ENCODE data around the gene HTR2B. TPM values are rescaled to one million over a fixed set of nuclear protein-coding genes. Genes with fewer than 3 reads are reported as not detected.

Gene HTR2B
- total RNA-seq (not detected), polyA plus RNA-seq (not detected)

DNA sequence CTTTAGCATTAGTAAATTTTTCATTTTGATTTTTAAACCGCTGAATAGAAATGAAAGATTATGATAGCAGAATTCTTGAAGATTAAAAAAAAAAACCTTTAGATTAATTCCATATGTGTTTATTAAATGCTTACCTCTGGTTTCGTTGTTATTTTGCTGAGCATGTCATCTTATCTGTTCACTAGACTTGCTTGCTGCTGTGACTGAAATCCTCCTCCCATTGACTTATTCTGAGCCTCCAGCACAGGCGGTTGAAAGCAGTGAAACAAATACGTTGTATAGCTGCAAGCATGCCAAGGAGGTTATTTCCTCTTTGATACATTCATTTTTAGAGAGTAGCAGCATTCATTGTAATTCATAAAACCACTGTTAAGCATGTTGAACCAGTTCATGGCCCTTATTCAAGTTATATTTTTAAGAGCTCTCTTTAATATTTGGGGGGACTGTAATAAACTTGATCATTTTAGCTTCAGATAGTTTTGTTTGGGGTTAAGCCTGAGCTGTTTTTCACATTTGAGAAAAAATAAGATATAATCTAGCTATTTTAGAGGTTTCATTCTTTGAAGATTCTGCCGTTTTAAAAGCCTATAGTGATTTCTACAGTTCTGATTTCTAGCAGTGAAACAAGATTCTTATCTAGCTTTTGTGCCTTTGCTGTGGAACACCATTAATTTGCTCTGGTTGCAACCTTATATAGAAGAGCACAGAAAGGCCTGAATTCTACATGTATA lies at the start of gene HTR2B:
HTR2B (minus strand) TSS at position 205 of the 731 bp plus-strand sequence. CDS start 1,278 bp downstream, outside the sequence.
- no peaks in the 10 kb centered on the region for H3K9me3 ChIP-seq (ENCODE audit: low read length)
- H3K4me1 Mint-ChIP-seq, result peaks cover 17 to 26% (median 21%) of the 10 kb centered on the region in 3 donors
- H3K4me3 ChIP-seq (ENCODE audit: low read length), result no peak within 1 kb of the TSS
- ChIA-PET CTCF (no interaction called here), POLR2A (no interaction called here)
- peak within 1 kb of the TSS in 4 of 8 donors; percentile 7 to 88 (median 22) for H3K27ac Mint-ChIP-seq
- no peak within 1 kb of the TSS for H3K27ac ChIP-seq (ENCODE audit: low read depth, low read length)
- H3K4me1 ChIP-seq (ENCODE audit: insufficient read depth, low read length), result no peaks in the 10 kb centered on the region
- no peaks in the 10 kb centered on the region for H3K27me3 Mint-ChIP-seq
- H3K9me3 Mint-ChIP-seq, result no peaks in the 10 kb centered on the region
- DNase-seq, result no peak
- no peaks in the 10 kb centered on the region for H3K36me3 ChIP-seq (ENCODE audit: insufficient read depth, low read length)
- H3K27me3 ChIP-seq (ENCODE audit: insufficient read depth, low read length, poor library complexity, severe bottlenecking), result no peaks in the 10 kb centered on the region
- peak within 1 kb of the TSS in 5 of 7 donors; percentile 5 to 54 (median 20) for H3K4me3 Mint-ChIP-seq
- H3K36me3 Mint-ChIP-seq, result peaks cover 0 to 5% (median 3%) of the 10 kb centered on the region in 3 donors

DNA sequence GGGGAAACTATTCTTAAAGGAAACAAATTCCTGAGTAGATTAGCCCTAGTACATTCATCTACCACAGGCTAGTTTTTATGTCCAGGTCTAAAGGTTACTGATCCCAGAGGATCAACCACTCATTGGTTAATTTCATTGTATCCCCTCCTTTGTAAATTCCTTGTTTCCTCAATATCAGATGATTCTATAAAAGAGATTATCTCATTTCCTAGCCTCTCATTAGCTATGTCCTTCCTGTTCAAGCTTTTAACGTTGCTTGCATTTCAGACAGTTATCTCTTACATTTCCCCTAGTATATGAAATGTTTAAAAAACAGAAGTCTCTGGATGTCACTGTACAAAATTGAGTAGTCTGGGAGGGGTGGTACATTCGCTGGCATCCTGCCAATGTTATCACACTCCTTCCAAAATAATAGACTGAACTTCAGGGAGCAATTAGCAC lies 49.4 kb upstream of the HTR2B start:
- POLR2A ChIA-PET, result no interaction called here
- Mint-ChIP-seq H3K36me3 (peaks cover 7 to 56% (median 27%) of the 10 kb centered on the region in 3 donors), H3K27me3 (no peaks in the 10 kb centered on the region), H3K4me1 (peaks cover 4 to 5% (median 4%) of the 10 kb centered on the region in 3 donors), H3K27ac (no peak overlapping the region), H3K9me3 (no peaks in the 10 kb centered on the region), H3K4me3 (no peak overlapping the region)
- CTCF ChIA-PET, result no interaction called here
- no peaks in the 10 kb centered on the region for H3K27me3 ChIP-seq (ENCODE audit: insufficient read depth, low read length, poor library complexity, severe bottlenecking)
- no peaks in the 10 kb centered on the region for H3K9me3 ChIP-seq (ENCODE audit: low read length)
- no peak overlapping the region for H3K27ac ChIP-seq (ENCODE audit: low read depth, low read length)
- H3K36me3 ChIP-seq (ENCODE audit: insufficient read depth, low read length), result peaks cover 11% of the 10 kb centered on the region
- no peak overlapping the region for H3K4me3 ChIP-seq (ENCODE audit: low read length)
- no peaks in the 10 kb centered on the region for H3K4me1 ChIP-seq (ENCODE audit: insufficient read depth, low read length)
- no peak for DNase-seq

DNA sequence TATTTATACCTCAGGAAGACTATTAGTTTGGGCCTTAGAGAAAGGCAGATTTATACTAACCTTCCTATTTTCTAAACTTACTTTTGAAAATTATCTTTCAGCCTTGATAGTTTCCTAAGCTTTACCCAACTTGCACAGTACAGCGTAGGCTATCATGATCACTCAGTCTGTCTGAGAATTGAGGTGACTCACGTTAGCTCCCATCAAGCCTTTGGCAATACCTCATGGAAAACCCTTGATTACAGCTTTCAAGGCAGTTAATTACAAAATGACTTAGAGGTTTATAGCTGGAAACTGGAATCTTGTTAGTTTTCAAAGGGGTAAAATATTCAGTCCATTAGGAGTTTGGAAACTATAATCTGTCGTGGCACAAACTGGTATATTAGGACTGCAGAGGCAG lies 47.2 kb upstream of the HTR2B start:
- no peak for DNase-seq
- no peaks in the 10 kb centered on the region for H3K27me3 Mint-ChIP-seq
- H3K27me3 ChIP-seq (ENCODE audit: insufficient read depth, low read length, poor library complexity, severe bottlenecking), result no peaks in the 10 kb centered on the region
- H3K4me1 ChIP-seq (ENCODE audit: insufficient read depth, low read length), result no peaks in the 10 kb centered on the region
- no peak overlapping the region for H3K27ac ChIP-seq (ENCODE audit: low read depth, low read length)
- no peaks in the 10 kb centered on the region for H3K9me3 Mint-ChIP-seq
- no peak overlapping the region for H3K27ac Mint-ChIP-seq
- ChIA-PET POLR2A (no interaction called here), CTCF (interaction anchor here (0.8 kb wide), 1 partner anchor 9 kb away, joined by 3 read pairs; no protein-coding TSS in a partner anchor)
- peaks cover 0 to 2% (median 0%) of the 10 kb centered on the region in 3 donors for H3K4me1 Mint-ChIP-seq
- peaks cover 18% of the 10 kb centered on the region for H3K36me3 ChIP-seq (ENCODE audit: insufficient read depth, low read length)
- H3K9me3 ChIP-seq (ENCODE audit: low read length), result no peaks in the 10 kb centered on the region
- H3K36me3 Mint-ChIP-seq, result peaks cover 7 to 76% (median 28%) of the 10 kb centered on the region in 3 donors
- H3K4me3 Mint-ChIP-seq, result no peak overlapping the region
- no peak overlapping the region for H3K4me3 ChIP-seq (ENCODE audit: low read length)

GRCh38 chr2:231170055-231170454 lies 45.2 kb upstream of the HTR2B start:
- Histone ChIP-seq H3K9me3 (ENCODE audit: low read length) (no peaks in the 10 kb centered on the region), H3K4me3 (ENCODE audit: low read length) (no peak overlapping the region), H3K27me3 (ENCODE audit: insufficient read depth, low read length, poor library complexity, severe bottlenecking) (no peaks in the 10 kb centered on the region), H3K4me1 (ENCODE audit: insufficient read depth, low read length) (no peaks in the 10 kb centered on the region), H3K27ac (ENCODE audit: low read depth, low read length) (no peak overlapping the region), H3K36me3 (ENCODE audit: insufficient read depth, low read length) (peaks cover 29% of the 10 kb centered on the region)
- ChIA-PET CTCF (no interaction called here), POLR2A (no interaction called here)
- no peak for DNase-seq
- H3K27ac Mint-ChIP-seq, result no peak overlapping the region
- no peaks in the 10 kb centered on the region for H3K27me3 Mint-ChIP-seq
- H3K4me1 Mint-ChIP-seq, result no peaks in the 10 kb centered on the region
- H3K9me3 Mint-ChIP-seq, result no peaks in the 10 kb centered on the region
- H3K36me3 Mint-ChIP-seq, result peaks cover 10 to 85% (median 34%) of the 10 kb centered on the region in 3 donors
- no peak overlapping the region for H3K4me3 Mint-ChIP-seq

DNA sequence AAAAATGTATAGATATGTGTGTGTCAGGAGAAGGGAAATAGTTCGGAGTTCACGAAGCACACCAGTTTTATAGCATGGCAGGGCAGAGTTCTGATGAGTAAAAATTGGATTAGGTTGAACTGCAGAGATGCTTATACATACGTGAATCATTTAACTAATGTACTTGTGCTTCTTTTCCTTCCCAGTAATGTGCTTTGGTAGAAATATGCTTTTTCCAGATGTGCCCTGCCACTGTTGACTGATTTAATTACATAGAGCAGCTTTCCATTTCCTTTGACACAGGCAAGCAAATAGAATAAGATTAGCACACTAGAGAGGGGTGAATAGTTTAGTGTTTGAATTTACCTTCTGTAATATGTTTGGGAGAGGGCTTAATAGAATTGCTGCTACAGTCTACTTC lies 44.6 kb upstream of the HTR2B start:
- H3K27ac Mint-ChIP-seq, result no peak overlapping the region
- ChIA-PET POLR2A (no interaction called here), CTCF (no interaction called here)

DNA sequence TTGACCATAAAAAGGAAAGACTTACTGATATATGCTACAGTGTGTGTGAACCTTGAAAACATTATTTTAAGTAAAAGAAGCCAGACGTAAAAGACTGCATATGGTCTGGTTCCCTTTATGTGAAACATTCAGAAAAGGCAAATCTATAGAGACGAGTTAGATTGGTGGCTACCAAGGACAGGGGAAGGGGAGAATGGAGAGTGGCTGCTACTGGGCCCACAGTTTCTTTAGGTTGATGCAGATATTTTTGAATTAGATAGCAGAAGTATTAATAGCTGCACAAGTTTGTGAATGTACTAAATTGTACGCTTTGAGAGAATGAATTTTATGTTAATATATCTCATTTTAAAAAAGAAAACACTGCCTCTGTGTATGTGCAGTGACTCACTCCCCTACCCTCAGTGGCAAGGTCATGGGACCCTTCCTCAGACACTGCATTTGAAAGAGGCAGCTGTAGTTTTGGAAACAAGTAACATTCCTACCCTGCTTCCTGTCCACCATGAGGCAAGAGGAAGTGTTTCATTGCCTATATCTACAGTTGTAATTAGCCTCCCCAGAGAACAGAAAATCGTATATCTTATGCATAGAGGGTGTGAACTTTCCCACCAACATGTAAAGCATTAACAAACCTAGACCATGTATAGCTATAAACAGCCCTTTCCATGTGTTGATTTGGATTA lies 43.8 kb upstream of the HTR2B start:
- no peak for DNase-seq
- Histone ChIP-seq H3K4me1 (ENCODE audit: insufficient read depth, low read length) (no peaks in the 10 kb centered on the region), H3K27me3 (ENCODE audit: insufficient read depth, low read length, poor library complexity, severe bottlenecking) (no peaks in the 10 kb centered on the region), H3K9me3 (ENCODE audit: low read length) (no peaks in the 10 kb centered on the region), H3K27ac (ENCODE audit: low read depth, low read length) (no peak overlapping the region), H3K36me3 (ENCODE audit: insufficient read depth, low read length) (peaks cover 29% of the 10 kb centered on the region), H3K4me3 (ENCODE audit: low read length) (no peak overlapping the region)
- Mint-ChIP-seq H3K27me3 (no peaks in the 10 kb centered on the region), H3K4me1 (no peaks in the 10 kb centered on the region), H3K4me3 (no peak overlapping the region), H3K9me3 (no peaks in the 10 kb centered on the region), H3K27ac (peak overlapping the region in 4 of 8 donors; percentile 9 to 61 (median 24)), H3K36me3 (peaks cover 10 to 82% (median 32%) of the 10 kb centered on the region in 3 donors)
- ChIA-PET POLR2A (no interaction called here), CTCF (no interaction called here)

More for the DNA sequence above, 44.6 kb upstream of the HTR2B start:
- H3K27ac ChIP-seq (ENCODE audit: low read depth, low read length), result no peak overlapping the region
- H3K4me3 Mint-ChIP-seq, result no peak overlapping the region
- H3K4me3 ChIP-seq (ENCODE audit: low read length), result no peak overlapping the region
- H3K27me3 Mint-ChIP-seq, result no peaks in the 10 kb centered on the region
- no peaks in the 10 kb centered on the region for H3K9me3 Mint-ChIP-seq
- no peaks in the 10 kb centered on the region for H3K27me3 ChIP-seq (ENCODE audit: insufficient read depth, low read length, poor library complexity, severe bottlenecking)
- no peaks in the 10 kb centered on the region for H3K9me3 ChIP-seq (ENCODE audit: low read length)
- no peaks in the 10 kb centered on the region for H3K4me1 ChIP-seq (ENCODE audit: insufficient read depth, low read length)
- no peak for DNase-seq
- H3K36me3 ChIP-seq (ENCODE audit: insufficient read depth, low read length), result peaks cover 29% of the 10 kb centered on the region
- H3K4me1 Mint-ChIP-seq, result no peaks in the 10 kb centered on the region
- H3K36me3 Mint-ChIP-seq, result peaks cover 10 to 86% (median 36%) of the 10 kb centered on the region in 3 donors

DNA sequence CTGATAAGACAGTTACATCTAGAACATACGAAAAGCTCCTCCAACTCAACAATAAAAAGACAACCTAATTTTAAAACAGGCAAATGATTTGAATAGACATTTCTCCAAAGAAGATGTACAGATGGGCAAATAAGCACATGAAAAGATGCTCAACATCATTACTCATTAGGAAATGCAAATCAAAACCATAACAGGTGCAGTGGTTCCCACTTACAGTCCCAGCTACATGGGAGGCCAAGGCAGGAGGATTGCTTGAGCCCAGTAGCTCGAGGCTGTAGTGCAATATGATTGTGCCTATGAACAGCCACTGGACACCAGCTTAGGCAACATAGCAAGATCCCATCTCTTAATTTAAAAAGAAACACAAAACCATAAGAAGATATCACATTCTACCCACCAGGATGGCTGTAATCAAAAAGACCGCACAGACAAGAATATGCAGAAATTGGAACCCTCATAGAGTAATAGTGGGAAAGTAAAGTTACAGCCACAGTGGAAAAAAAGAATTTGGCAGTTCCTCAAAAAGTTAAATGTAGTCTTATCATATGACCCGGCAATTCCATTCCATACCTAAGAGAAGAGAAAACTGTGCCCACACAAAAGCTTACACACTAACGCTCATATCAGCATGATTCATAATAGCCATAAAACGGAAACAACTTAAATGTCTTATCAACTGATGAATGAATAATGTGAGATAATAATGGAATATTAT lies 43.1 kb upstream of the HTR2B start:
- peaks cover 10 to 85% (median 32%) of the 10 kb centered on the region in 3 donors for H3K36me3 Mint-ChIP-seq

More for the DNA sequence above, 43.1 kb upstream of the HTR2B start:
- Mint-ChIP-seq H3K27ac (no peak overlapping the region), H3K27me3 (no peaks in the 10 kb centered on the region), H3K4me1 (no peaks in the 10 kb centered on the region), H3K9me3 (no peaks in the 10 kb centered on the region), H3K4me3 (no peak overlapping the region)
- no peaks in the 10 kb centered on the region for H3K27me3 ChIP-seq (ENCODE audit: insufficient read depth, low read length, poor library complexity, severe bottlenecking)
- no peaks in the 10 kb centered on the region for H3K9me3 ChIP-seq (ENCODE audit: low read length)
- H3K27ac ChIP-seq (ENCODE audit: low read depth, low read length), result no peak overlapping the region
- ChIA-PET CTCF (no interaction called here), POLR2A (no interaction called here)
- no peak overlapping the region for H3K4me3 ChIP-seq (ENCODE audit: low read length)
- no peaks in the 10 kb centered on the region for H3K4me1 ChIP-seq (ENCODE audit: insufficient read depth, low read length)
- DNase-seq, result no peak
- peaks cover 29% of the 10 kb centered on the region for H3K36me3 ChIP-seq (ENCODE audit: insufficient read depth, low read length)

Measured in CD8-positive, alpha-beta memory T cell (primary cell).